Activated CD4-positive, alpha-beta T cell treated with anti-CD3 and anti-CD28 coated beads for 1 hour (primary cell): ENCODE results near the gene CAMTA2.
"Not testable (repeated sequence)": the region's sequence is repeated elsewhere in the genome, so short reads cannot be mapped to it uniquely, and the experiment has no call there.

Experiments used
- DNase-seq: peaks from one replicate; pipeline ENCODE4 v3.0.0-alpha.2; 2020

Gene CAMTA2

DNA sequence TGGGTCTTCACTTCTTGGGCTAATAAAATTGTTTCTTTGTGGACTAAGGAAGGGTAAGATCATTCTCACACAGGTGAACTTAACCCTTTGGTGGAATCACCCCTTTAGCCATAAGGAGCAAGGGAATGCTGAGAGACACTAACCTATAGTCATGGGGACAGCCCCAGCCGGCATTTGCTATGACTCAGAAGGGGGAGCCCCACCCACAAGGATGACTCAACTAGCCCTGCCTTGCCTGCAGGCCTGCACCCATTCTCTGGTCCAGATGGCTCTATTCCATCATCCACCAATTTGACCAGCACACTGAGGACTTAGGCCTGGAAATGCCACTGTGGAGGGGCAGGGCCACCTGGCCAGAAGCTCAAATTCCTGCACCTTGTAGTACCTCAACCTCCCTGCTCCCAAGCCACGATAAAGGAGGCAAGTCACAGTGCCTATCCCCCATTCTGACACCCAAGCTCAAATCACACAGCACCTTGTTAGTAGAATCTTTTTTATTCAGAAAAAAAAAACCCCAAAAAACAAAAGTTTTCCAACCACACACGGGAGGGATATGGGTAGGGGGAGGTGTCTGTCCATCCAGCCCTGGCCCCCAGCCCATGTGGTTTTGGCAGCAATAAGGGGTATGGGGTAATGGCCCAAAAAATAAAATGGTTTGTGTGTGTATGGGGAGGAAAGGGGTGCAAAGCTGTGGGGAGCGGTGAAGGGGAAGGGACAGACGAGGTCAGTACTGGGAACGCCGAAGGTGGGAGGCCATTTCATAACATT lies 42.1 kb downstream of the CAMTA2 start:
- peak; percentile 71 for DNase-seq

DNA sequence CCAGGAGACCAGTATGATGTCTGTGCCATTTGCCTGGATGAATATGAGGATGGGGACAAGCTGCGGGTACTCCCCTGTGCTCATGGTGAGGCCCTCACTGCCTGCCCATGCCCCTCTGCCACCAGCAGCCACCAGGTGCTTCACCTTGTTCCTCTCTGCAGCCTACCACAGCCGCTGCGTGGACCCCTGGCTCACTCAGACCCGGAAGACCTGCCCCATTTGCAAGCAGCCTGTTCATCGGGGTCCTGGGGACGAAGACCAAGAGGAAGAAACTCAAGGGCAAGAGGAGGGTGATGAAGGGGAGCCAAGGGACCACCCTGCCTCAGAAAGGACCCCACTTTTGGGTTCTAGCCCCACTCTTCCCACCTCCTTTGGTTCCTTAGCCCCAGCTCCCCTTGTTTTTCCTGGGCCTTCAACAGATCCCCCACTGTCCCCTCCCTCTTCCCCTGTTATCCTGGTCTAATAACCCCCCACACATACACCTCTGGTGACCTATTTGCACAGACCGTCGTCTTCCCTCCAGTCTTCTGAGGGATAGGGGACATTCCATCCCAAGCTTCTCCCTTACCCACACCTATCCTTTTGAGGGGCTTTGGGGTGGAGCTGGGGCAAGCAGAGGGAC lies 42.8 kb downstream of the CAMTA2 start:
- no peak for DNase-seq

DNA sequence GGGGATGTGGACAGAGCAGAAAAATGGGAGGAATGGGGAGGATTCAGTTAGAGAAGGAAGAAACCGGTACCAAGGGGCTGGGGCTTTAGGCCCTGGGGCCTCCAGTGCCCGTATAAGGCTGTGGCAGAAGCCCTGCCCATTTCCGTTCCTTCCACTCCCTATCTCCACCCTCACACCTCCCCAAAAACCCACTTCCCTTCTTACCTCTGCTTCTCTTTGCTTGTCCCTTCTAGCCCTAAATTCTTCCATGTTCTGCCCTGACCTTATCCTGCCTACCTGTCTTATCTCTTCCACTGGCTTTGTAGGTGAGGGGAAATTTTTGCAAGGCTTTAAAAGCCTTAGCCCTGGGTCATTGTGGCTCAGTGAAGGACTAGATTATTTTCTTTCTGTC lies 43.3 kb downstream of the CAMTA2 start:
- no peak for DNase-seq

DNA sequence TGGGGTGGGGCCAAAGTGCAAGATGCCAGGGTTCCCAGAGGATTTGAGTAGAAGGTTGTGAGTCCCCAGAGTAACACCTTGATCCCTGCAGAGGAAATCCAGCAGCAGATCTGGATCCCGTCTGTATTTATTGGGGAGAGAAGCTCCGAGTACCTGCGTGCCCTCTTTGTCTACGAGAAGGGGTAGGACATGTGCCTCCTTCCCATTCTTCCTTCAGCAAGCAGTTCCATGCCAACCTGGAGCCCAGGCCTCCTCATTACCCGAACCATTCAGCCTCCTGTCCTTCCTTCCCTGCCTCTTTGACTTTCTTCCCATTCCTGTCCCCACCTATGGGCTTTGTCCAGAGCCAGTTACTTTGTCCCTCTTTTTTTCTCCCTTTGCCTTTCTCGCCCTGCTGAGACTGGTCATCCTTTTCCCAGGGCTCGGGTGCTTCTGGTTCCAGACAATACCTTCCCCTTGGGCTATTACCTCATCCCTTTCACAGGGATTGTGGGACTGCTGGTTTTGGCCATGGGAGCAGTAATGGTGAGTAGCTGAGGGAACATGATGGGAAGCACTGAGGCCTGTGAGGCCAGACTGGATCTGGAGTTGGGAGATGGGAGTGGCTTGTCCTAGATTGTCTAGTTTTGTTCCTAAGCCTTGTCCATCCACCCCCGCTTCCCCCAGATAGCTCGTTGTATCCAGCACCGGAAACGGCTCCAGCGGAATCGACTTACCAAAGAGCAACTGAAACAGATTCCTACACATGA lies 44.5 kb downstream of the CAMTA2 start:
- DNase-seq = no peak

DNA sequence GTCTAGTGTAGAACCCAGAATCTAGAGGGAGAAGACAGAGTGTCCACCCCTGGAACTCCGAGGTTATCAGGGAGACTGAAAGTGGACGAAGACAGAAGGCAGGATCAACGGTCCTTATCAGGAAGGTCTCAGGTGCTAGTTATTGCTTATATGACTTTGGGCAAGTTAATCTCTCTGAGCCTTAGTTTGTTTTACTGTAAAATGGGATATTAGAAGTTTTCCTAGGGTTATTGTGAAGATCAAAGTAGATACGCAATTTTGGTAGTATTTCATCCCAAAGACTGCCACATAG lies 46.2 kb downstream of the CAMTA2 start:
- DNase-seq = no peak

DNA sequence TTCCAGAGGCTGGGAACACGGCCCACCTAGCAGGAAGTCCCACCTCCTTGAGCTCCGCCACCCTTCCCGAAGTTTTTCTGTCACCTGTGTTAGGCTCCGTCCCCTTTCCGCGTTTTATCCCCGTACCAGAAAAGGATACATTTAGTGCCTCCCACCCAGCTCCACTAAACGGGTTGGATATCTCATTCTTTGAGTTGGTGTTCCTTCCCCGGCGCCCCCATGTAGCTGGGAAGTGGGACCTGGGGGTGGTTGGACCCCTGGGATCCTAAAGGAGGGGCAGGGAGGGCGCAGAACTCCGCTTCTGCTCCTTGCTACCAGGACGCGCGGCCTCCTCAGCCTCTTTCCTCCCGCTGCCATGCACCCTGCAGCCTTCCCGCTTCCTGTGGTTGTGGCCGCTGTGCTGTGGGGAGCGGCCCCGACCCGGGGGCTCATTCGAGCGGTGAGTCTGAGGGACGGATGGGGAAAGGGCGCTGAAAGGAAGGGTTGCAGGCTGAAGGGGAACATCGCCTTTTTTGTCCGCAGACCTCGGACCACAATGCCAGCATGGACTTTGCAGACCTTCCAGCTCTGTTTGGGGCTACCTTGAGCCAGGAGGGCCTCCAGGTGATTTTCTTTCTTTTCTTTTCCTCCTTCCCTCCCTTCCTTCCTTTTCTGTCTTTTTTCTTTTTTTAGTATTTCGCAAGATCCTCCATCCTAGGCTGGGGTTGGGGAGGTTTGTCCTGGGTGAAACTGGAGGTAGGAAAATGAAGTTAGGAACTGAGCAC lies 46.7 kb downstream of the CAMTA2 start:
- DNase-seq = no peak

DNA sequence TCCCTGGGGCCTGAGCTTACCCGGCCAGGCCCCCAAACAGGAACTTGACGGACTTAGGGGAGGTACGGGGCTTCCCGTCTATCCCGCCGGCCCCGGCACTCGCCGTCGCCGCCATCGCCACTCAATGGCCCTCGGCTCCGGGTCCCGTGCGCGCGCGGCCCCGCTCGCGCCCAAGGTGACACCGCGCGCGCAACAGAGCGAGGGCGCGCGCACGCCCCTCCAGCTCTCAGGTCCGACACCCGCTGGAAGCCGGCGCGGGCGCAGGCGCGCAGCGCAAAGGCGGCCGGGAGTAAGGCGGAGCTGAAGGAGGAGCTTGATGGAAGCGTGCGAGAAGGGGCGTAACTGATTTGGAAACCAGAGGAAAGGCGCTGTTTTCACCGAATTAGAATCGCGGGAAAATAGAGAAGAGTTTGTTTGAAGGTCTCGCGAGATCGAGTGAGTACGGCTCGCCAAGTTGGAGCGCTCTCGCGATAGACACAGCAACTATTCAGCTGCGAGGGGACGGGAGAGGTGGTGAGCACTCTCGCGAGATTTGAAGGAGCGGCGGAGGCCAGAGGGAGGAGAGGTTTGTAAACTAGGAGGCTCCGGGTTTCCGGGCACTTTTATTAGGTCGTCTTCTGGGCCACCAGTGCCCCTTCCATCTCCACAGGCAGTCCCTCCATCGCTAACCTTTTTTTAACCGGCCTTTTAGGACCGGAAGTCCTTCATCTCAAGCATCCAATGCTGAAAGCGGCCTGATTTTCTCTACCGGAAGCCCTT lies 47.5 kb downstream of the CAMTA2 start, which contains the start of the genes RNF167 and SLC25A11:
Gene RNF167 (plus strand): TSS at position 473 of the 759 bp plus-strand sequence. CDS start 642 bp downstream, outside the sequence.
Gene SLC25A11 (minus strand): TSS at position 251 of the 759 bp plus-strand sequence. CDS start 136 bp downstream, at position 115.
- peak; percentile 94 for DNase-seq

DNA sequence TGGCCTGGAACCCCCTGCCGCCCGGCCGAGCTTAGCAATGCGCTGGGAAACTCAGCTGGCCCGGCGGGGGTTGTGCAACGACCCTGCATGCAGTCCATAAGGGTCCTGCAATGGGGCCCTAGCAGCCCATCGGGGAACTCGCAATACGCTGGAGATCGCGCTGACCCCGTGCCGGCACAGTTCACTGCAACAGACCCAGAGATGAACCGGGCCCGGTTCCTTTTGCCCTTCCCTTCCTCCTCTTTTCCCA lies 48.0 kb downstream of the CAMTA2 start:
- DNase-seq = no peak

DNA sequence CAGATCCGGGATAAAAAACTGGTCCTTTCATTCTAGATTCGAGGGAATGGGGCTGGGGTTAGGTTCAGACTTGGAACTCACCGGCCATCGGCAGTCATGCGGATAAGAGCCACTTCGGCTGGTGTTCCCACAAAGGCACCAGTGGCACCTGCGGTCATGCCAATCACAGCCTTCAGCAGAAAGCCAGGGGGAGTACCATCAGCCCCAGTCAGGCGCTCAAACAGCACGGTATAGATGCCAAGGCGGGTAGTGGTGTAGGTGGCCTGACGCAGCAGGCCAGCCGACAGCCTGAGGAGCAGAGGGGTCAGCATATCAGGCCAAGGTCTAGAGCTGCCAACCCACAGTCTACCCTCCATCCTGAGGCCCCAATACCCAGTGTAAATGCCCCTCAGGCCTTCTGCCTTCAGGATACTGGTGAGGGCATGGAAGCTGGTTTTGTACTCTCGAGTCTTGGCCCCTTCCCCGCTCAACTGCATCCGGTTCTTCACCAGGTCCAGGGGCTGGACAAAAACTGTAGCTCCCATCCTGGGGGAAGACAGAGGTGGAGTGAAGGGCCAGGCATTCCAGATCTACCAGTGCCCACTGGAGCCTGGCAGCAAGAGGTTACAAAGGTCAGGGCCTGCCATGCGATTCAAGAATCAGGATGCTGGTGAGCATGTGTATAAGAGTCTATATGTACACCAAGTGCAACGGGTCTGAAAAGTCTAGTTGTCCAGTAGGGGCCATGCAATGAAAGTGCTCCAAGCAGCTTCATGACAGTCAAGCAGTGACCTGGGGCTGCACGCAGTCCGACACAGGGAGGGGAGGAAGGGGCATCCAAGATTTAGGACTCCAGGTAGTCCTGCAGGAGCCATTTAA lies 48.6 kb downstream of the CAMTA2 start:
- DNase-seq = no peak

DNA sequence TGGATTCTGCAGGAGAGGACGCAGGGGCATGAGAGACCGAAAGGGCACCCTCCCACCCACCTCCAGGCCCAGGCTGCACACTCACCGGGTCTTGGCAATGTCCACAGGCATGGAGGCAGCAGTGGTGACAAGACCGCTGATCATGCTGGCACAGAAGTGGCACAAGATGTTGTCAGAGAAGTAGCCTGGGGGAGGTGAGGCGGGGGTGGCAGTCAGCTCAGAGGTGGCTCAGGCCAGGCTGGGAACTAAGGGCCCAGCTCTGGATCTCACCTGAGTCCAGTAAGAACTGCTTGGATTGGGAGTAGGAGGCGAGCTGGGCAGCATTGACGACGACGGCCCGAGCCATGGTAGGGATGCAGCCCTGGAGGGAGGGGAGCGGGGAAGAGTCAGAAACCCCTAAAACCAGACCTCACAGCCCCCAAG lies 49.4 kb downstream of the CAMTA2 start:
- DNase-seq = no peak

DNA sequence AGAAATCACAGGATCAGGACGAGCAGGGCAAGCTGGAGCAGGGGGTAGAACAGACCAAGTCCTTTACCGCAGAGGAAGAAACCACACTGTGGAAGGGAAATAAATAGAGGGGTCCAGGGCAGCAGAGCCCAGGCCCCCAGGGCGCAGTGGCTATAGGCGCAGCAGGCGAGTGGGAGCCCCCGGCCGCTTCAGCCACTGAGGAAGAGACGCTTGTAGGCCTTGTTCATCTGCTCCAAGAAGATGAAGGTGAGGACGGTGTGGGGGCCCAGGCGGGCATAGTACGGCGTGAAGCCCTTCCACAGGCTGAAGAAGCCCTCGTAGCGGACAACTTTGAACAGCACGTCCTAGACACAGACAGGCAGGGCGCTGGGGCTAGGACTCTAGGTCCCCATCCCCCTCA lies 49.9 kb downstream of the CAMTA2 start:
- DNase-seq = no peak

DNA sequence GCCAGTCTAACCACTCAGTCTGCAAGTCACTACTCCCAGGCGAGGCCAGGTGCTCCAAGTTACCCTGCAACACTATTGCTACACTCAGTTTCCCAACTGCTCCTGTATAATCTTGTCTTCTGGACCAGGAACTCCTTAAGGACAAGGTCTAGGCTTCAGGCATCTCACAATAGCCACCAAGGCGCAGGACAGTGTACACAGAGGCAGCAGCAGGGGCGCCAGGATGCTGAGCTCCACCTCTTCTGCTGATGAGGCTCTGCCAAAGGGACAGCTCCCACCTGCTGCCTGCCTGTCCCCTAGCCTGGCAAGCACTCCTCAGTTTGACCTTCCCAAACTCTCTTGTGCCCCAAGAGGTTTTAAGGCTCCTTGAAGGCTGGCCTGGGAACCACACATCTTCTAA lies 51.0 kb downstream of the CAMTA2 start:
- no peak for DNase-seq

DNA sequence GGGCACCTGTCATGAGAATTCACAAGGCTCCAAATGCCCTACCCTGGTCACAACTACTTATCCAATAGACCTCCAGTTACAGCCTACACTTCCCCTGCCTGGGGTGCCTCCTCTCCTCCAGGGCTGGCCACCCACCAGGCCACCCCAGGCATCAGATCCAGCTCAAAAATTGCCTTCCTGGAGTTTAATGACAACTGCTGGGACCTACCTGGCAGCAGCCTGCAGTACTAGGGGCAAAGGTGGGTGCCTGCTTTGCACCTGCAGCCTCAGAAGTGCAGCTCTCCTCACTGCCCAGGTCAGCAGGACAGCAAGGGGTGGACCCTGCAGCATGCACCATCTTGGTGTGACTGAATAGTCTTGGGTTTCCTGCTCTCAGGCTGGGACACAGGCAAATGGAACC lies 51.8 kb downstream of the CAMTA2 start:
- DNase-seq = no peak

DNA sequence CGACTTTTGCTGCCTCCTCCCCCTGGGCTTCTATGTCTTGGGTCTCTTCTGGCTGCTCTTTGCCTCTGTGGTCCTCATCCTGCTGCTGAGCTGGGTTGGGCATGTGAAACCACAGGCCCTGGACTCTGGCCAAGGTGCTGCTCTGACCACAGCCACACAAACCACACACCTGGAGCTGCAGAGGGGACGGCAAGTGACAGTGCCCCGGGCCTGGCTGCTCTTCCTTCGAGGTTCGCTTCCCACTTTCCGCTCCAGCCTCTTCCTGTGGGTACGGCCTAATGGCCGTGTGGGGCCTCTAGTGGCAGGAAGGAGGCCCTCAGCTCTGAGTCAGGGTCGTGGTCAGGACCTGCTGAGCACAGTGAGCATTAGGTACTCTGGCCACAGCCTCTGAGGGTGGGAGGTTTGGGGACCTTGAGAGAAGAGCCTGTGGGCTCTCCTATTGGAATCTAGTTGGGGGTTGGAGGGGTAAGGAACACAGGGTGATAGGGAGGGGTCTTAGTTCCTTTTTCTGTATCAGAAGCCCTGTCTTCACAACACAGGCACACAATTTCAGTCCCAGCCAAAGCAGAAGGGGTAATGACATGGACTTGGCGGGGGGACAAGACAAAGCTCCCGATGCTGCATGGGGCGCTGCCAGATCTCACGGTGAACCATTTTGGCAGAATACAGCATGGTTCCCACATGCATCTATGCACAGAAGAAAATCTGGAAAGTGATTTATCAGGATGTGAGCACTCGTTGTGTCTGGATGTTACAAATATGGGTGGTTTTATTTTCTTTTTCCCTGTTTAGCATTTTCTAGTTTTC lies 53.1 kb downstream of the CAMTA2 start:
- DNase-seq = no peak

DNA sequence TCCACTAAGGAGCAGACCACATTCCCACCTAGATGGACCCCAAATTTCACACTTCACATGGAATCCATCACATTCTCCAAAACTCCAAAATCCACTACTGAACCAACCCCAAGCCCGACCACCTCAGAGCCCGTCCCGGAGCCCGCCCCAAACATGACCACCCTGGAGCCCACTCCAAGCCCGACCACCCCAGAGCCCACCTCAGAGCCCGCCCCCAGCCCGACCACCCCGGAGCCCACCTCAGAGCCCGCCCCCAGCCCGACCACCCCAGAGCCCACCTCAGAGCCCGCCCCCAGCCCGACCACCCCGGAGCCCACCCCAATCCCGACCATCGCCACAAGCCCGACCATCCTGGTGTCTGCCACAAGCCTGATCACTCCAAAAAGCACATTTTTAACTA lies 53.8 kb downstream of the CAMTA2 start:
- DNase-seq = no peak

DNA sequence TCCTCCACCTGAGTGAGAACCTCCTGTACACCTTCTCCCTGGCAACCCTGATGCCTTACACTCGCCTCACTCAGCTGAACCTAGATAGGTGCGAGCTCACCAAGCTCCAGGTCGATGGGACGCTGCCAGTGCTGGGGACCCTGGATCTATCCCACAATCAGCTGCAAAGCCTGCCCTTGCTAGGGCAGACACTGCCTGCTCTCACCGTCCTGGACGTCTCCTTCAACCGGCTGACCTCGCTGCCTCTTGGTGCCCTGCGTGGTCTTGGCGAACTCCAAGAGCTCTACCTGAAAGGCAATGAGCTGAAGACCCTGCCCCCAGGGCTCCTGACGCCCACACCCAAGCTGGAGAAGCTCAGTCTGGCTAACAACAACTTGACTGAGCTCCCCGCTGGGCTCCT lies 54.7 kb downstream of the CAMTA2 start:
- no peak for DNase-seq

DNA sequence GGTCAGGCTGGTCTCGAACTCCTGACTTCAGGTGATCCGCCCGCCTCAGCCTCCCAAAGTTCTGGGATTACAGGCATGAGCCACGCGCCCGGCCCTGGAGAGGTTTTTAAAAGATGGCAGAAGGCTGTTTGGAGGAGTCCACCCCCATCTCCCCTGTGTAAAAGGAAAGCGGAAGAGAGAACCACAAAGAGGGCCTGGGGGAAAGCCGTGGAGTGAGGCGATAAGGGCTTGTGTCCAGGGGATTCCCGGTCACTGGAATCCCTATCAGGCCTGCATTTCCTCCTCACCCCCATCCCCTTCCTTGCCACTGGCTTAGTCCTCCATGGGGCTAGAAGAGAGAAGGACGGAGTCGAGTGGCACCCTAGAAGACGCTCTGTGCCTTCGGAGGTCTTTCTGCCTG lies 55.5 kb downstream of the CAMTA2 start, which contains the start of gene GP1BA:
Gene GP1BA (plus strand): TSS at position 315 of the 400 bp plus-strand sequence. CDS start 328 bp downstream, outside the sequence.
- DNase-seq = no peak

DNA sequence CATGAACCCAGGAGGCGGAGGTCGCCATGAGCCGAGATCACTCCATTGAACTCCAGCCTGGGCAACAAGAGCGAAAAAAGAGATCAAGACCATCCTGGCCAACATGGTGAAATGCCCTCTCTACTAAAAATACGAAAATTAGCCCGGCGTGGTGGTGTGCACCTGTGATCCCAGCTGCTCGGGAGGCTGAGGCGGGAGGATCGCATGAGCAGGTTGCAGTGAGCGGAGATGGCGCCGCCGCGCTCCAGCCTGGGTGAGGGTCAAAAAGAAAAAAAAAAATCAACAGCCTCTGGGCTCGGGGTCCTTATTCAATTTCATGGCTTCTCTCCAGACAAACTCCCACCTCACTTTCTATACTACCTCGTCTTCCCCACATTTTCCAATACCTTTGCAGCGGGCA lies 58.6 kb downstream of the CAMTA2 start:
- no peak for DNase-seq

DNA sequence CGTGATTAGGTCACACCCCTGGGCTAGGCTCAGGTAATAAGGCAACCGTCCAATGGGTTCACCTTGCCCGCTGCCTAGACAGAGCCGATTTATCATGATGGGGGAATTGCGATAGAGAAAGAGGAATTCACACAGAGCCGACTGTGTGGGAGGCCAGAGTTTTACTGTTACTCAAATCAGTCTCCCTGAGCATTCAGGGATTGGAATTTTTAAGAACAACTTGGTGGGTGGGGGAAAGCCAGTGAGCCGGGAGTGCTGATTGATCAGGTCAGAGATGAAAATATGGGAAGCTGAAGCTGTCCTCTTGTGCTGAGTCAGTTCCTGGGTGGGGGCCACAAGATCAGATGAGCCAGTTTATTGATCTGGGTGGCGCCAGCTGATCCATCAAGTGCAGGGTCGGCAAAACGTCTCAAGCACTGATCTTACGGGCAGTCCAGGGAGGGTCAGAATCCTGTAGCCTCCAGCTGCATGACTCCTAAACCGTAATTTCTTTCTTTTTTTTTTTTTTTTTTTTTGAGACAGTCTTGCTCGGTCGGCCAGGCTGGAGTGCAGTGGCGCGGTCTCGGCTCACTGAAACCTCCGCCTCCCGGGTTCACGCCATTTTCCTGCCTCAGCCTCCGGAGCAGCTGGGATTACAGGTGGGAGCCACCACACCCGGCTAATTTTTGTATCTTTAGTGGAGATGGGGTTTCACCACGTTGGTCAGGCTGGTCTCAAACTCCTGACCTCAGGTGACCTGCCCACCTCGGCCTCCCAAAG lies 60.7 kb downstream of the CAMTA2 start:
- DNase-seq = not testable (repeated sequence)

DNA sequence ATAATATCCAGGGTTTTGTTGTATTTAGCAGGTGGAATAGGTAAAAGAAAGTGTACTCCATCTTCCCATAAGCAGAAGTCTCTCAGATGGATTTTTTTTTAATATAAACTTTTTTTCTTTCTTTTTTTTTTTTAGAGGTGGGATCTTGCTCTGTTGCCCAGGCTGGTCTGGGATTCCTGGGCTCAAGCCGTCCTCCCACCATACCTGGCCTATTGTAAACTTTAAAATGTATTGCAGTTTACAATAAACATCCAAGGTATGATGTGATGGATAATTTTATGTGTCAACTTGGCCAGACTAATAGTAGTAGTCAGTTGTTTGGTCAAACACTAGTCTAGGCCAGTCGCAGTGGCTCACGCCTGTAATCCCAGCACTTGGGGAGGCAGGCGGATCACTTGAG lies 66.2 kb downstream of the CAMTA2 start:
- DNase-seq = no peak
